Esophagus (tissue), 2 donors: ENCODE data around the gene PAGR1. TPM values are rescaled to one million over a fixed set of nuclear protein-coding genes. Genes with fewer than 3 reads are reported as not detected.
"Not testable (repeated sequence)": the region's sequence is repeated elsewhere in the genome, so short reads cannot be mapped to it uniquely, and the experiment has no call there.

Experiments
- H3K27ac ChIP-seq, 2 donors: one replicate each; pipeline ENCODE4 v1.5.1; 2013; ENCODE audit warnings: low read depth in 2 of 2, mild to moderate bottlenecking in 2 of 2, inconsistent platforms in 1 of 2, low read length in 1 of 2, moderate library complexity in 1 of 2
- H3K27me3 ChIP-seq, 2 donors: one replicate each; pipeline ENCODE4 v1.6.1; 2013; ENCODE audit warnings: low read length in 2 of 2, control low read depth in 1 of 2, mild to moderate bottlenecking in 1 of 2; ENCODE audit not compliant: insufficient read depth in 2 of 2, control insufficient read depth in 1 of 2
- H3K36me3 ChIP-seq, 2 donors: one replicate each; pipeline ENCODE4 v1.6.1; 2013; ENCODE audit warnings: low read length in 1 of 2; ENCODE audit not compliant: control insufficient read depth in 2 of 2, insufficient read depth in 2 of 2
- H3K4me1 ChIP-seq, 2 donors: one replicate each; pipeline ENCODE4 v1.6.1; 2013; ENCODE audit warnings: low read length in 1 of 2; ENCODE audit not compliant: control insufficient read depth in 2 of 2, insufficient read depth in 2 of 2
- H3K4me3 ChIP-seq, 2 donors: one replicate each; pipeline ENCODE4 v1.5.1; 2013; ENCODE audit warnings: low read length in 2 of 2, mild to moderate bottlenecking in 2 of 2, low read depth in 1 of 2, moderate library complexity in 1 of 2
- H3K9me3 ChIP-seq, 2 donors: one replicate each; pipeline ENCODE4 v1.6.1; 2013; ENCODE audit warnings: mild to moderate bottlenecking in 2 of 2, low read depth in 1 of 2, low read length in 1 of 2, moderate library complexity in 1 of 2; ENCODE audit not compliant: control insufficient read depth in 2 of 2, insufficient read depth in 1 of 2
- WGBS, 2 donors: extraction: QIAGEN DNeasy Blood & Tissue Kit; methylation state at CpG; one replicate each; pipeline ENCODE4 v1.1.7; 2013; 5-methylcytosine and 5-hydroxymethylcytosine counted together
- polyA plus RNA-seq, 2 donors: library from polyadenylated mRNA; stranded (reverse); fragments of 200-250 nt; gene quantifications; one replicate each; pipeline ENCODE4 v1.2.3, GENCODE V29; 2013
- donor health status: healthy with polysubstance abuse.
- donor health status: Bipolar disorder and iron deficiency.

Gene PAGR1
- 10 to 100 TPM; 23.2 to 32.4 TPM for polyA plus RNA-seq

GRCh38 chr16:29815793-29816693 is at the start of gene PAGR1:
Gene PAGR1 (plus strand): TSS chr16:29816152. CDS start chr16:29816526, 374 bp downstream.
- H3K27me3 ChIP-seq, result no peaks in the 10 kb centered on the region
- H3K36me3 ChIP-seq, result no peaks in the 10 kb centered on the region
- peak within 1 kb of the TSS; percentile 73 to 76 for H3K4me3 ChIP-seq
- 0 to 1% methylated on average over 70 of the region's 70 CpGs for WGBS, 2 donors
- peaks cover 9 to 22% of the 10 kb centered on the region in 2 donors for H3K4me1 ChIP-seq
- peak within 1 kb of the TSS; percentile 92 to 97 for H3K27ac ChIP-seq
- no peaks in the 10 kb centered on the region for H3K9me3 ChIP-seq

- Histone ChIP-seq H3K9me3 (no peaks in the 10 kb centered on the region), H3K27me3 (no peaks in the 10 kb centered on the region), H3K27ac (no peak overlapping the region), H3K4me1 (no peaks in the 10 kb centered on the region), H3K4me3 (no peak overlapping the region), H3K36me3 (no peaks in the 10 kb centered on the region)
- WGBS, 2 donors, result 85 to 95% methylated on average over 3 of the region's 3 CpGs
Measured at GRCh38 chr16:29766571-29766970, 49.4 kb upstream of the PAGR1 start.

GRCh38 chr16:29767062-29767461 is 48.9 kb upstream of the PAGR1 start:
- H3K4me1 ChIP-seq, result no peaks in the 10 kb centered on the region
- no peaks in the 10 kb centered on the region for H3K36me3 ChIP-seq
- no peaks in the 10 kb centered on the region for H3K27me3 ChIP-seq
- WGBS, 2 donors, result 88 to 94% methylated on average over 3 of the region's 3 CpGs
- no peaks in the 10 kb centered on the region for H3K9me3 ChIP-seq
- H3K27ac ChIP-seq, result no peak overlapping the region
- H3K4me3 ChIP-seq, result no peak overlapping the region

- no peak overlapping the region for H3K4me3 ChIP-seq
- no peaks in the 10 kb centered on the region for H3K4me1 ChIP-seq
- H3K27me3 ChIP-seq, result no peaks in the 10 kb centered on the region
- H3K36me3 ChIP-seq, result no peaks in the 10 kb centered on the region
- H3K27ac ChIP-seq, result no peak overlapping the region
- WGBS, 2 donors, result 88 to 89% methylated on average over 2 of the region's 2 CpGs
- H3K9me3 ChIP-seq, result no peaks in the 10 kb centered on the region
Measured at GRCh38 chr16:29769507-29769906, 46.4 kb upstream of the PAGR1 start.

- no peaks in the 10 kb centered on the region for H3K9me3 ChIP-seq
- no peak overlapping the region for H3K4me3 ChIP-seq
- no peak overlapping the region for H3K27ac ChIP-seq
- 78 to 80% methylated on average over 7 of the region's 7 CpGs for WGBS, 2 donors
- no peaks in the 10 kb centered on the region for H3K36me3 ChIP-seq
- no peaks in the 10 kb centered on the region for H3K4me1 ChIP-seq
- no peaks in the 10 kb centered on the region for H3K27me3 ChIP-seq
Measured at GRCh38 chr16:29770250-29770929, 45.6 kb upstream of the PAGR1 start.

- WGBS, 2 donors, result 84 to 85% methylated on average over 7 of the region's 7 CpGs
- H3K27ac ChIP-seq, H3K4me3 ChIP-seq, H3K9me3 ChIP-seq, H3K4me1 ChIP-seq, H3K27me3 ChIP-seq, H3K36me3 ChIP-seq: not testable (repeated sequence)
Measured at GRCh38 chr16:29772330-29772729, 43.6 kb upstream of the PAGR1 start.

- no peaks in the 10 kb centered on the region for H3K27me3 ChIP-seq
- no peaks in the 10 kb centered on the region for H3K9me3 ChIP-seq
- H3K27ac ChIP-seq, result no peak overlapping the region
- H3K4me3 ChIP-seq, result no peak overlapping the region
- H3K4me1 ChIP-seq, result no peaks in the 10 kb centered on the region
- H3K36me3 ChIP-seq, result no peaks in the 10 kb centered on the region
- WGBS, 2 donors, result 90 to 91% methylated on average over 5 of the region's 5 CpGs
Measured at GRCh38 chr16:29774730-29775129, 41.2 kb upstream of the PAGR1 start.

GRCh38 chr16:29775742-29776408 is 40.1 kb upstream of the PAGR1 start:
- Histone ChIP-seq H3K36me3 (no peaks in the 10 kb centered on the region), H3K4me1 (no peaks in the 10 kb centered on the region), H3K27me3 (no peaks in the 10 kb centered on the region), H3K4me3 (no peak overlapping the region), H3K27ac (no peak overlapping the region), H3K9me3 (no peaks in the 10 kb centered on the region)
- 61 to 74% methylated on average over 4 of the region's 4 CpGs for WGBS, 2 donors

- H3K9me3 ChIP-seq, result no peaks in the 10 kb centered on the region
- WGBS, 2 donors, result 80% methylated on average over 10 of the region's 10 CpGs
Measured at GRCh38 chr16:29777576-29778350, 38.2 kb upstream of the PAGR1 start, which contains the start of gene ZG16. Gene ZG16 (plus strand): TSS chr16:29778256. CDS start chr16:29779267, 1,011 bp downstream.

More at GRCh38 chr16:29777576-29778350, 38.2 kb upstream of the PAGR1 start, which contains the start of gene ZG16:
- Histone ChIP-seq H3K27me3 (no peaks in the 10 kb centered on the region), H3K4me3 (no peak within 1 kb of the TSS), H3K36me3 (no peaks in the 10 kb centered on the region), H3K4me1 (no peaks in the 10 kb centered on the region), H3K27ac (no peak within 1 kb of the TSS)
